HEK293 (cell line): Measurements from ENCODE around the gene MRPS9.

Experiments
- CTCF ChIA-PET: fragments of 350-600 bp; formaldehyde crosslinking; extraction: SDS; loops from one replicate; lab custom pipeline; 2021; ENCODE audit warnings: antibody characterized with exemption; lab: Yijun Ruan, JAX
- POLR2A ChIA-PET: fragments of 300-600 bp; formaldehyde crosslinking; extraction: SDS; loops from one replicate; lab custom pipeline; 2020; ENCODE audit warnings: antibody characterized with exemption, inconsistent platforms; lab: Yijun Ruan, JAX
- H3K27ac ChIP-seq: fragments of 200-500 bp; sonication (Bioruptor generic); 2 replicates; pipeline ENCODE4 v1.5.1; 2014; ENCODE audit warnings: low read depth, low read length, control low read depth, inconsistent platforms; ENCODE audit errors: extremely low read depth
- H3K36me3 ChIP-seq, 2 experiments: fragments of 200-500 bp in 1 of 2; sonication (Bioruptor generic) in 1 of 2; 1 replicate in 1 of 2; 2 replicates in 1 of 2; pipeline ENCODE4 v1.5.1; 2014 to 2017; ENCODE audit warnings: inconsistent platforms in 2 of 2, low read length in 2 of 2; ENCODE audit not compliant: control insufficient read depth in 2 of 2, insufficient read depth in 1 of 2
- H3K4me1 ChIP-seq: fragments of 200-500 bp; sonication (Bioruptor generic); 2 replicates; pipeline ENCODE4 v1.5.1; 2014; ENCODE audit warnings: mild to moderate bottlenecking, low read length, inconsistent platforms; ENCODE audit not compliant: control insufficient read depth, insufficient read depth
- H3K4me3 ChIP-seq: 2 replicates; pipeline ENCODE4 v1.5.1; 2011; ENCODE audit warnings: low read depth, mild to moderate bottlenecking, control low read depth, low read length, moderate library complexity
- H3K9me3 ChIP-seq: fragments of 200-500 bp; sonication (Bioruptor generic); 2 replicates; pipeline ENCODE4 v1.5.1; 2014; ENCODE audit warnings: low read depth, low read length, inconsistent platforms; ENCODE audit not compliant: control insufficient read depth, insufficient read depth
- CTCF ChIP-seq: fragments of 450-650 bp; formaldehyde crosslinking; IDR thresholded peaks from 2 replicates; pipeline ENCODE4 v1.5.1; 2016; ENCODE audit warnings: missing biosample characterization, missing genetic modification characterization
- GLIS2 ChIP-seq: fragments of 450-650 bp; formaldehyde crosslinking; IDR thresholded peaks from 2 replicates; pipeline ENCODE4 v1.5.1; 2016; ENCODE audit warnings: missing biosample characterization, missing genetic modification characterization
- KLF1 ChIP-seq: fragments of 450-650 bp; formaldehyde crosslinking; IDR thresholded peaks from 2 replicates; pipeline ENCODE4 v1.5.1; 2016; ENCODE audit warnings: missing biosample characterization, missing genetic modification characterization
- OVOL3 ChIP-seq: fragments of 450-650 bp; formaldehyde crosslinking; IDR thresholded peaks from 2 replicates; pipeline ENCODE4 v1.5.1; 2016; ENCODE audit warnings: missing biosample characterization, missing genetic modification characterization
- ZBTB8A ChIP-seq: fragments of 450-650 bp; formaldehyde crosslinking; IDR thresholded peaks from 2 replicates; pipeline ENCODE4 v1.5.1; 2016; ENCODE audit warnings: missing biosample characterization, missing genetic modification characterization
- ZFP41 ChIP-seq: fragments of 450-650 bp; formaldehyde crosslinking; IDR thresholded peaks from 2 replicates; pipeline ENCODE4 v1.5.1; 2016; ENCODE audit warnings: missing biosample characterization, missing genetic modification characterization, borderline replicate concordance
- ZNF146 ChIP-seq: fragments of 450-650 bp; formaldehyde crosslinking; IDR thresholded peaks from 2 replicates; pipeline ENCODE4 v1.5.1; 2016; ENCODE audit warnings: missing biosample characterization, missing genetic modification characterization
- ZNF223 ChIP-seq: fragments of 450-650 bp; formaldehyde crosslinking; IDR thresholded peaks from 2 replicates; pipeline ENCODE4 v1.5.1; 2016; ENCODE audit warnings: missing biosample characterization, missing genetic modification characterization
- ZNF24 ChIP-seq: fragments of 450-650 bp; formaldehyde crosslinking; IDR thresholded peaks from 2 replicates; pipeline ENCODE4 v1.5.1; 2016; ENCODE audit warnings: missing biosample characterization, missing genetic modification characterization
- ZNF274 ChIP-seq, 2 experiments: fragments of 200-500 bp in 1 of 2; fragments of 450-650 bp in 1 of 2; sonication (Bioruptor generic) in 1 of 2; formaldehyde crosslinking in 1 of 2; IDR thresholded peaks; 2 replicates each; pipeline versions ENCODE4 v1.5.1 to v1.6.1; 2014 to 2016; ENCODE audit warnings: borderline replicate concordance in 1 of 2, inconsistent platforms in 1 of 2, low read length in 1 of 2, missing biosample characterization in 1 of 2, missing genetic modification characterization in 1 of 2
- ZNF341 ChIP-seq: fragments of 450-650 bp; formaldehyde crosslinking; IDR thresholded peaks from 2 replicates; pipeline ENCODE4; 2016; ENCODE audit warnings: low read depth, missing biosample characterization, missing genetic modification characterization
- ZNF513 ChIP-seq: fragments of 450-650 bp; IDR thresholded peaks from 2 replicates; pipeline ENCODE4 v1.5.1; 2018; ENCODE audit warnings: missing biosample characterization, missing genetic modification characterization
- ZNF530 ChIP-seq: fragments of 450-650 bp; formaldehyde crosslinking; IDR thresholded peaks from 2 replicates; pipeline ENCODE4 v1.5.1; 2016; ENCODE audit warnings: low read depth, missing biosample characterization, missing genetic modification characterization
- ZNF626 ChIP-seq: fragments of 450-650 bp; sonication (Bioruptor Pico); formaldehyde crosslinking; IDR thresholded peaks from 2 replicates; pipeline ENCODE4 v1.5.1; 2018; ENCODE audit warnings: missing biosample characterization, missing genetic modification characterization, inconsistent platforms
- ZNF654 ChIP-seq: fragments of 450-650 bp; formaldehyde crosslinking; IDR thresholded peaks from 2 replicates; pipeline ENCODE4 v1.5.1; 2016; ENCODE audit warnings: low read depth, missing biosample characterization, missing genetic modification characterization
- ZSCAN30 ChIP-seq: fragments of 450-650 bp; IDR thresholded peaks from 2 replicates; pipeline ENCODE4 v1.5.1; 2018; ENCODE audit warnings: missing biosample characterization, mild to moderate bottlenecking, missing genetic modification characterization, moderate library complexity
- TF ChIP-seq, protein P1 (sequence below): fragments of 450-650 bp; formaldehyde crosslinking; IDR thresholded peaks from 2 replicates; pipeline ENCODE4 v1.5.1; 2016; ENCODE audit warnings: missing biosample characterization, missing genetic modification characterization
- TF ChIP-seq, protein P2 (sequence below): fragments of 450-650 bp; formaldehyde crosslinking; IDR thresholded peaks from 2 replicates; pipeline ENCODE4 v1.5.1; 2017; ENCODE audit warnings: missing biosample characterization, missing genetic modification characterization
- TF ChIP-seq, protein P3 (sequence below): fragments of 450-650 bp; formaldehyde crosslinking; IDR thresholded peaks from 2 replicates; pipeline ENCODE4 v1.5.1; 2016; ENCODE audit warnings: missing biosample characterization, missing genetic modification characterization
- TF ChIP-seq, protein P4 (sequence below): fragments of 450-650 bp; formaldehyde crosslinking; IDR thresholded peaks from 2 replicates; pipeline ENCODE4 v1.5.1; 2016; ENCODE audit warnings: missing biosample characterization, missing genetic modification characterization, borderline replicate concordance

MRPS9 gene

DNA sequence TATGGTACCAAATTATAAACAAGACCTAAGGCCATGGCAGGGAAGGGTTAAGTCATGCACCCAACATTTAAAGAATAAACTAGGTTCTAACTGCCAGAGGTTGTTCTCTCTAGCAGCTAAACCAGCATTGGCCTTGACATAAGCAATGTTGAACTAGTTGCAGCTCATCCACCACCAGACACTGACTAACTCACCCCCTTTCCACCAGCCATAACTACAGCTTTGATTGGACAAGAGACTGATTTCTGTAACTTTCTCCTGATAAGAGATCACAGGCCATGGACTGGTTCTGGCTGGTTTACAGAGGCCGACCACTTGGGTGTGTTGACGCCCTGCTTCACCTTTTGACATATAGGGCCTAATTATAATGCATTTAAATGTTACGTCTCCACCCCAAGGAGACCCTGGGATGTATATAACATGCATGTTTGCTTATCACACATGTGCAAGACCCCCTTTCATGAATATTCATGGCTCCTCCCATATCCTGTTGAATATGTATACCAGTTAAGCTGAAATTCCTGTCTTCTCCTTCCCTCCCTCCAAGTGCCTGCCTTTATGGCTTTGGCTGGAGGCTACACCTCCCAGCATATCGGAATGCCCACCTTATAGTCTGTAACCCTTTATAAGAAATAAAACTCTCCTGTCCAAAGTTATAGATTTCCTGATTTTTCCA, 75.9 kb downstream of the MRPS9 start:
- H3K27ac ChIP-seq: no peak overlapping the region
- no peaks in the 10 kb centered on the region for H3K36me3 ChIP-seq
- no peak overlapping the region for H3K4me3 ChIP-seq
- POLR2A ChIA-PET: no interaction called here
- H3K9me3 ChIP-seq: no peaks in the 10 kb centered on the region
- no peak for TF ChIP-seq KLF1 (tag by site-specific recombination)
- TF ChIP-seq ZNF626 (tag by site-specific recombination): no peak
- TF ChIP-seq GLIS2 (tag by site-specific recombination): no peak
- CTCF ChIA-PET: interaction anchor here (0.6 to 14.5 kb wide), 33 partner anchors 8 to 622 kb away, joined by 3 to 343 read pairs (median 5); partner anchors contain the start of gene GPR45
- no peaks in the 10 kb centered on the region for H3K4me1 ChIP-seq

- ChIA-PET POLR2A (no interaction called here), CTCF (interaction anchor here (0.6 to 14.5 kb wide), 42 partner anchors 9 to 786 kb away, joined by 3 to 343 read pairs (median 5); partner anchors contain the start of gene GPR45)
- Histone ChIP-seq H3K36me3 (no peaks in the 10 kb centered on the region), H3K4me3 (no peak overlapping the region), H3K27ac (no peak overlapping the region), H3K4me1 (no peaks in the 10 kb centered on the region), H3K9me3 (no peaks in the 10 kb centered on the region)
- TF ChIP-seq ZNF341 (tag by site-specific recombination) (no peak), ZBTB8A (tag by site-specific recombination) (no peak), CTCF (0 out of 2 replicates have a peak, but pooled peaks have one; percentile 34), ZNF513 (tag by site-specific recombination) (peak; percentile 68), ZNF654 (tag by site-specific recombination) (peak; percentile 67)
Observed at GRCh38 chr2:105114551-105114950, 76.7 kb downstream of the MRPS9 start.

DNA sequence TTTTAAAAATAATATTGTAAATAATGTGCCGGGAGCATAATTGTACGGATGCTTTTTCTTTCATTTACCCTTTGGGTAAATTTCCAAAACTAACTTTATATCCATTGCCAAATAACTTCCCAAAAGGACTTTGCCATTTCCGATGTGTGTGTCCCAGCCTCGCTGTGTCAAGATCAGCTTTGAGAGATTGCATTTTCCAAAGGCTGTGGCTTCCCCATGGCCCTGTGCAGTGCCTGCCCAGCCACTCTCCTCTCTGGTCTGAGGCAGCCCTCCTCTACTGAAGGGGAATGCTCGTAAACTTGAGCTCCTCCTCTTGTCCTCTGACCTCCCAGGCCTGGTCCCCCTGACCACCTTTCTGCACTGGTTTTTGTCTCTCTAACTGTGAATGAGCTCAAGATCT, 78.5 kb downstream of the MRPS9 start:
- POLR2A ChIA-PET: no interaction called here
- CTCF ChIA-PET: interaction anchor here (0.6 to 14.5 kb wide), 11 partner anchors 9 to 405 kb away, joined by 3 to 343 read pairs (median 4); partner anchors contain the start of genes GPR45 and MRPS9
- H3K4me3 ChIP-seq: no peak overlapping the region
- TF ChIP-seq OVOL3 (tag by site-specific recombination): no peak
- TF ChIP-seq, protein P1, sequence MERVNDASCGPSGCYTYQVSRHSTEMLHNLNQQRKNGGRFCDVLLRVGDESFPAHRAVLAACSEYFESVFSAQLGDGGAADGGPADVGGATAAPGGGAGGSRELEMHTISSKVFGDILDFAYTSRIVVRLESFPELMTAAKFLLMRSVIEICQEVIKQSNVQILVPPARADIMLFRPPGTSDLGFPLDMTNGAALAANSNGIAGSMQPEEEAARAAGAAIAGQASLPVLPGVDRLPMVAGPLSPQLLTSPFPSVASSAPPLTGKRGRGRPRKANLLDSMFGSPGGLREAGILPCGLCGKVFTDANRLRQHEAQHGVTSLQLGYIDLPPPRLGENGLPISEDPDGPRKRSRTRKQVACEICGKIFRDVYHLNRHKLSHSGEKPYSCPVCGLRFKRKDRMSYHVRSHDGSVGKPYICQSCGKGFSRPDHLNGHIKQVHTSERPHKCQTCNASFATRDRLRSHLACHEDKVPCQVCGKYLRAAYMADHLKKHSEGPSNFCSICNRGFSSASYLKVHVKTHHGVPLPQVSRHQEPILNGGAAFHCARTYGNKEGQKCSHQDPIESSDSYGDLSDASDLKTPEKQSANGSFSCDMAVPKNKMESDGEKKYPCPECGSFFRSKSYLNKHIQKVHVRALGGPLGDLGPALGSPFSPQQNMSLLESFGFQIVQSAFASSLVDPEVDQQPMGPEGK (tag by site-specific recombination): no peak
- TF ChIP-seq, protein P2, sequence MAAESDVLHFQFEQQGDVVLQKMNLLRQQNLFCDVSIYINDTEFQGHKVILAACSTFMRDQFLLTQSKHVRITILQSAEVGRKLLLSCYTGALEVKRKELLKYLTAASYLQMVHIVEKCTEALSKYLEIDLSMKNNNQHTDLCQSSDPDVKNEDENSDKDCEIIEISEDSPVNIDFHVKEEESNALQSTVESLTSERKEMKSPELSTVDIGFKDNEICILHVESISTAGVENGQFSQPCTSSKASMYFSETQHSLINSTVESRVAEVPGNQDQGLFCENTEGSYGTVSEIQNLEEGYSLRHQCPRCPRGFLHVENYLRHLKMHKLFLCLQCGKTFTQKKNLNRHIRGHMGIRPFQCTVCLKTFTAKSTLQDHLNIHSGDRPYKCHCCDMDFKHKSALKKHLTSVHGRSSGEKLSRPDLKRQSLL (tag by site-specific recombination): no peak
- TF ChIP-seq ZNF146 (tag by site-specific recombination): no peak
- TF ChIP-seq, protein P3, sequence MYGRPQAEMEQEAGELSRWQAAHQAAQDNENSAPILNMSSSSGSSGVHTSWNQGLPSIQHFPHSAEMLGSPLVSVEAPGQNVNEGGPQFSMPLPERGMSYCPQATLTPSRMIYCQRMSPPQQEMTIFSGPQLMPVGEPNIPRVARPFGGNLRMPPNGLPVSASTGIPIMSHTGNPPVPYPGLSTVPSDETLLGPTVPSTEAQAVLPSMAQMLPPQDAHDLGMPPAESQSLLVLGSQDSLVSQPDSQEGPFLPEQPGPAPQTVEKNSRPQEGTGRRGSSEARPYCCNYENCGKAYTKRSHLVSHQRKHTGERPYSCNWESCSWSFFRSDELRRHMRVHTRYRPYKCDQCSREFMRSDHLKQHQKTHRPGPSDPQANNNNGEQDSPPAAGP (tag by site-specific recombination): no peak
- TF ChIP-seq ZNF274 (IDR thresholded peaks at IDR 0.05; ENCODE audit: low read length): no peak
- TF ChIP-seq ZNF274 (tag by site-specific recombination; IDR thresholded peaks at IDR 0.05; ENCODE audit: borderline replicate concordance): no peak
- TF ChIP-seq ZNF223 (tag by site-specific recombination): no peak
- no peak for TF ChIP-seq ZNF24 (tag by site-specific recombination)
- no peak for TF ChIP-seq ZNF530 (tag by site-specific recombination)
- TF ChIP-seq ZSCAN30 (tag by site-specific recombination): no peak
- TF ChIP-seq, protein P4, sequence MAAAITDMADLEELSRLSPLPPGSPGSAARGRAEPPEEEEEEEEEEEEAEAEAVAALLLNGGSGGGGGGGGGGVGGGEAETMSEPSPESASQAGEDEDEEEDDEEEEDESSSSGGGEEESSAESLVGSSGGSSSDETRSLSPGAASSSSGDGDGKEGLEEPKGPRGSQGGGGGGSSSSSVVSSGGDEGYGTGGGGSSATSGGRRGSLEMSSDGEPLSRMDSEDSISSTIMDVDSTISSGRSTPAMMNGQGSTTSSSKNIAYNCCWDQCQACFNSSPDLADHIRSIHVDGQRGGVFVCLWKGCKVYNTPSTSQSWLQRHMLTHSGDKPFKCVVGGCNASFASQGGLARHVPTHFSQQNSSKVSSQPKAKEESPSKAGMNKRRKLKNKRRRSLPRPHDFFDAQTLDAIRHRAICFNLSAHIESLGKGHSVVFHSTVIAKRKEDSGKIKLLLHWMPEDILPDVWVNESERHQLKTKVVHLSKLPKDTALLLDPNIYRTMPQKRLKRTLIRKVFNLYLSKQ (tag by site-specific recombination): no peak
- TF ChIP-seq ZFP41 (tag by site-specific recombination): no peak

More for the DNA sequence above, 78.5 kb downstream of the MRPS9 start:
- H3K27ac ChIP-seq: no peak overlapping the region
- H3K36me3 ChIP-seq: no peaks in the 10 kb centered on the region
- H3K9me3 ChIP-seq: no peaks in the 10 kb centered on the region
- H3K4me1 ChIP-seq: no peaks in the 10 kb centered on the region
